ENCODE results near the gene UNC5B.

Gene UNC5B

GRCh38 chr10:71334221-71334791 lies 121.9 kb downstream of the UNC5B start:
- in situ Hi-C loops (cut with HindIII; ENCODE audit: low sequenced_read_pairs) = no loop called here

- in situ Hi-C loops (cut with HindIII; ENCODE audit: low sequenced_read_pairs) = no loop called here
These were observed 122.9 kb downstream of the UNC5B start for GRCh38 chr10:71335173-71335708.

GRCh38 chr10:71336632-71337031 lies 124.3 kb downstream of the UNC5B start:
- in situ Hi-C loops (cut with HindIII; ENCODE audit: low sequenced_read_pairs) = no loop called here

GRCh38 chr10:71337219-71337701 lies 124.9 kb downstream of the UNC5B start:
- in situ Hi-C loops (cut with HindIII; ENCODE audit: low sequenced_read_pairs) = no loop called here

GRCh38 chr10:71338728-71339495 lies 126.5 kb downstream of the UNC5B start:
- in situ Hi-C loops (cut with HindIII; ENCODE audit: low sequenced_read_pairs) = no loop called here

- in situ Hi-C loops (cut with HindIII; ENCODE audit: low sequenced_read_pairs) = no loop called here
These were observed 127.6 kb downstream of the UNC5B start for GRCh38 chr10:71339796-71340589.

GRCh38 chr10:71342573-71343391 lies 130.4 kb downstream of the UNC5B start:
- in situ Hi-C loops (cut with HindIII; ENCODE audit: low sequenced_read_pairs) = no loop called here

GRCh38 chr10:71343392-71343773 lies 131.0 kb downstream of the UNC5B start:
- in situ Hi-C loops (cut with HindIII; ENCODE audit: low sequenced_read_pairs) = no loop called here

GRCh38 chr10:71344154-71344925 lies 132.0 kb downstream of the UNC5B start:
- in situ Hi-C loops (cut with HindIII; ENCODE audit: low sequenced_read_pairs) = no loop called here

- in situ Hi-C loops (cut with HindIII; ENCODE audit: low sequenced_read_pairs) = no loop called here
These were observed 132.7 kb downstream of the UNC5B start for GRCh38 chr10:71344993-71345480.

GRCh38 chr10:71345694-71346093 lies 133.3 kb downstream of the UNC5B start:
- in situ Hi-C loops (cut with HindIII; ENCODE audit: low sequenced_read_pairs) = no loop called here

- in situ Hi-C loops (cut with HindIII; ENCODE audit: low sequenced_read_pairs) = no loop called here
These were observed 134.4 kb downstream of the UNC5B start for GRCh38 chr10:71346731-71347130.

GRCh38 chr10:71347587-71348395 lies 135.4 kb downstream of the UNC5B start:
- in situ Hi-C loops (cut with HindIII; ENCODE audit: low sequenced_read_pairs) = no loop called here

GRCh38 chr10:71348850-71349249 lies 136.5 kb downstream of the UNC5B start:
- in situ Hi-C loops (cut with HindIII; ENCODE audit: low sequenced_read_pairs) = no loop called here

- in situ Hi-C loops (cut with HindIII; ENCODE audit: low sequenced_read_pairs) = no loop called here
These were observed 137.0 kb downstream of the UNC5B start for GRCh38 chr10:71349406-71349805.

GRCh38 chr10:71351087-71351486 lies 138.7 kb downstream of the UNC5B start:
- in situ Hi-C loops (cut with HindIII; ENCODE audit: low sequenced_read_pairs) = no loop called here

GRCh38 chr10:71351628-71352319 lies 139.4 kb downstream of the UNC5B start:
- in situ Hi-C loops (cut with HindIII; ENCODE audit: low sequenced_read_pairs) = no loop called here

Data from endothelial cell of hepatic sinusoid (primary cell).